GM12872 (cell line): ENCODE results near the gene ANKRD11.

Experiments
- CTCF ChIP-seq: IDR thresholded peaks from 3 replicates; pipeline ENCODE4 v1.5.1; 2011; ENCODE audit warnings: low read depth, mild to moderate bottlenecking, low read length, moderate library complexity; ENCODE audit not compliant: insufficient read depth

Gene ANKRD11

DNA sequence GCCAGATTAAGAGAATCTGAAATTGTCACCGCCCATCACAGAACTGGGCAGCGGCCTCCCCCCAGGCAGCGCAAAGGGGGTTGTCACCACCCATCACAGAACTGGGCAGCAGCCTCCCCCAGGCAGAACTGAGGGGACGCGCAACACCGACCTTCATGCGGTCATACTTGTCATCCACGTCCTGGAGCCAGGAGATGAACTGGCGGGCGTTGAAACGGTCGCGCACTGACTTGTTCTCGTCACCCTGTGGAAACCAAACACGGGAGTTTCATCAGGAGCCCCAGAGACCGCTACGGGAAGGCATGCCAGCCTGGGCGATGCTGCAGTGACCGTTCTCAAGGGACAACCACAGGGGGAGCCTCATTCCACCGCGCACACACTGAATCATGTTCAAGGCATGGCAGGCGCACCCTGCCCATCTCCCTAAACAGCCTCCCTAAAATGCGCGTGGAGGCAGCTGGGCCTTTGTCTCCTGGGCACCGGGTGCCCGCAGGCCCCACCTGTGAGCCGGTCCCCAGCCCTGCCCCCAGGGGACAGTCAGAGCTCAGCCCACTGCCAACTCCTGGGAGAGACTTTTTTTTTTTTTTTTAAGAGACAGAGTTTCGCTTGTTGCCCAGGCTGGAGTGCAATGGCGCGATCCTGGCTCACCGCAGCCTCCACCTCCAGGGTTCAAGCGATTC, 219.6 kb downstream of the ANKRD11 start:
- no peak for TF ChIP-seq CTCF

DNA sequence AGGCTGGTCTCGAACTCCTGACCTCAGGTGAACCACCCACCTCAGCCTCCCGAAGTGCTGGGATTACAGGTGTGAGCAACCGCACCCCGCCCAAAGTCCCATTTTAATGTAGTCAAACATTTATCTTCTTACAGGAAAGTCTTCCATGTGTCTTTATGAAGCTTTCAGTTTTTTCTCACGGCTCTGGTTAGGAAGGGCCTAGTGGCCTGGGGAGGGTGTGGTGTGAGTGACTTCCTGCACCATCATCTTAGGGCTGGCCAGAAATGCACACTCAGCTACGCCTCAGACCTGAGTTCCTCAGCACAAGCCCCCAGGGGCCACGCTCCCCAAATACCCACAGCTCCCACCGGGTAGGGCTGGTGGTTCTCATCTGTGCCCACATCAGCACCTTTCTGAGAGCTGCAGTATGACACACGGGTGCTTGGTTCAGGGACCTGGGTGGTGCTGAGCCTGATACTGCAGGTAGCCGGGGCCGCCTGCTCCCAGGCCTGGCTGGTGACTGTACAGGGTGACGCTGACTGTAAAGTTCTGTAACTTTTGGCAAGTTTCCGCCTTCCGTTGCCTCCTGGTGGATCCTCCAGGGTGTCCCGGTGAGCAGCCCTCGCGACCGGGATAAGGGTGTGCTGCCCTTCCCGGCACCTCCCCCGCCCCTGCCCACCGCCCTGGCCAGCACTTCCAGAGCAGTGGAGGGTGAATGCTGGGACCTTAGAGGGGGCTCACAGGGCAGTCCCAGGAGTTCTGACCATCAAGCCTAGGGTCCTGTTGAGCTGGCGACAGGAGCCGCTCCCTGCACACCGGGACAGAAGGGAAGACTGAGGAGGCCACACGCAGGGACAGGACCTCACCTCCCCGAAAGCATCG, 220.3 kb downstream of the ANKRD11 start:
- TF ChIP-seq CTCF: no peak

GRCh38 chr16:89268987-89269735, 221.2 kb downstream of the ANKRD11 start:
- no peak for TF ChIP-seq CTCF

GRCh38 chr16:89268585-89268984, 221.8 kb downstream of the ANKRD11 start:
- TF ChIP-seq CTCF: no peak

DNA sequence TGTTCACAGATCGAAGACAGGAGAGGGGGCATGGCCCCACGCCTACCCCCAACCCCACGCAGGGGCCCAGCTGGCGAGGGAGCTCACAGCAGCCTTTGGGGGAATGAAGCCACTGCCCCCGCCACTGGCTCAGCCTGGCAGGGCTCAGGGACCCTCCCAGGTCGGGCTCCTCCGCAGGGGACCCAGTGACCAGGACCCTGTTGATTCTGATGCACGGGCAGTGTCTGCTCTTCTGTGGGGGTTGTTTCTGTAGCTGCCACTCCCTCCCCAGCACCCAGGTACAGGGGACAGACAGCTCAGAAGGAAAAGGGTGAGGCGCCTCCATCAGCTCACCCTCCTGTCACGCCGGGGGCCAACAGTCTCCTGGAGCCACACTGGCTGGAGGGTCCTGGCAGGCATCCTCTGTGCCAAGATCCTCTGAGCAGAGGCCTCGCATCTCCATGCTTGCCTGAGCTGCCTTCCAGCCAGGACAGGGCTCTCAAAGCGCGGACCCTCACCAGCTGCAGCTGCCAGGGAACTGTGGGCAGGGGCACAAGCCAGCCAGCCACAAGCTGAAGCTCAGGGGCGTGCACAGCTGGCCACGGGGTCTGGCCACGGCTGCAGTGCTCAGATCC, 223.7 kb downstream of the ANKRD11 start:
- no peak for TF ChIP-seq CTCF

- TF ChIP-seq CTCF: no peak
Measured at GRCh38 chr16:89265647-89266046, 224.7 kb downstream of the ANKRD11 start.
